SK-N-SH treated with all-trans-retinoic acid at 6 μM for 48 hours (cell line): Measurements from ENCODE around the gene PDE7B.

Experiments used
- ATAC-seq: fragments of 200-7000 bp; cut with Tn5 transposase; 3 replicates; pipeline ENCODE4 v1.9.1; 2020; ENCODE audit warnings: mild to moderate bottlenecking, moderate library complexity
- ARNTL ChIP-seq: fragments of 450-650 bp; formaldehyde crosslinking; IDR thresholded peaks from 2 replicates; pipeline ENCODE4 v1.5.0; 2020; ENCODE audit warnings: low read depth, mild to moderate bottlenecking, moderate library complexity, borderline replicate concordance
- BACH2 ChIP-seq: fragments of 250-450 bp; sonication (Bioruptor Pico); IDR thresholded peaks from 2 replicates; pipeline ENCODE4 v1.9.0; 2021; ENCODE audit warnings: mild to moderate bottlenecking, borderline replicate concordance
- CREB5 ChIP-seq: fragments of 250-450 bp; sonication (Bioruptor Pico); IDR thresholded peaks from 2 replicates; pipeline ENCODE4 v1.5.1; 2020; ENCODE audit warnings: low read depth, mild to moderate bottlenecking, moderate library complexity
- CSDC2 ChIP-seq: fragments of 250-450 bp; sonication (Bioruptor Pico); IDR thresholded peaks from 2 replicates; pipeline ENCODE4 v1.5.0; 2020; ENCODE audit warnings: mild to moderate bottlenecking, moderate library complexity
- CSRNP3 ChIP-seq: fragments of 250-450 bp; sonication (Bioruptor Pico); IDR thresholded peaks from 2 replicates; pipeline ENCODE4 v1.5.1; 2021; ENCODE audit warnings: mild to moderate bottlenecking, moderate library complexity
- ESRRG ChIP-seq: fragments of 250-450 bp; sonication (Bioruptor Pico); IDR thresholded peaks from 2 replicates; pipeline ENCODE4 v1.6.1; 2021; ENCODE audit warnings: mild to moderate bottlenecking
- GLIS3 ChIP-seq: fragments of 250-450 bp; sonication (Bioruptor Pico); IDR thresholded peaks from 2 replicates; pipeline ENCODE4 v1.5.0; 2020; ENCODE audit warnings: mild to moderate bottlenecking, moderate library complexity
- ISL1 ChIP-seq: fragments of 250-450 bp; sonication (Bioruptor Pico); IDR thresholded peaks from 2 replicates; pipeline ENCODE4 v2.1.2; 2022; ENCODE audit warnings: mild to moderate bottlenecking, moderate library complexity
- OSR1 ChIP-seq: fragments of 250-450 bp; sonication (Bioruptor Pico); IDR thresholded peaks from 2 replicates; pipeline ENCODE4 v1.8.0; 2022; ENCODE audit warnings: moderate library complexity, mild to moderate bottlenecking, inconsistent platforms
- PATZ1 ChIP-seq: fragments of 250-450 bp; sonication (Bioruptor Pico); IDR thresholded peaks from 2 replicates; pipeline ENCODE4 v1.8.0; 2020; ENCODE audit warnings: mild to moderate bottlenecking, moderate library complexity, borderline replicate concordance
- POU6F1 ChIP-seq: fragments of 250-450 bp; sonication (Bioruptor Pico); IDR thresholded peaks from 2 replicates; pipeline ENCODE4 v1.8.0; 2021; ENCODE audit warnings: low read depth, mild to moderate bottlenecking, moderate library complexity, borderline replicate concordance
- RARB ChIP-seq: fragments of 250-450 bp; sonication (Bioruptor Pico); IDR thresholded peaks from 2 replicates; pipeline ENCODE4 v1.8.0; 2021; ENCODE audit warnings: mild to moderate bottlenecking, moderate library complexity
- SNAI2 ChIP-seq: fragments of 250-450 bp; sonication (Bioruptor Pico); IDR thresholded peaks from 2 replicates; pipeline ENCODE4 v1.5.0; 2020; ENCODE audit warnings: mild to moderate bottlenecking, moderate library complexity
- TCF4 ChIP-seq: fragments of 250-450 bp; sonication (Bioruptor Pico); IDR thresholded peaks from 2 replicates; pipeline ENCODE4 v1.8.0; 2021; ENCODE audit warnings: mild to moderate bottlenecking, moderate library complexity, borderline replicate concordance
- TSHZ2 ChIP-seq: fragments of 250-450 bp; sonication (Bioruptor Pico); IDR thresholded peaks from 2 replicates; pipeline ENCODE4 v1.5.0; 2020; ENCODE audit warnings: mild to moderate bottlenecking, moderate library complexity
- ZC3H10 ChIP-seq: fragments of 250-450 bp; sonication (Bioruptor Pico); IDR thresholded peaks from 2 replicates; pipeline ENCODE4 v1.5.1; 2021; ENCODE audit warnings: mild to moderate bottlenecking, moderate library complexity
- ZFP3 ChIP-seq: fragments of 250-450 bp; sonication (Bioruptor Pico); IDR thresholded peaks from 2 replicates; pipeline ENCODE4 v1.5.0; 2020; ENCODE audit warnings: mild to moderate bottlenecking, moderate library complexity
- ZFP30 ChIP-seq: fragments of 450-650 bp; formaldehyde crosslinking; IDR thresholded peaks from 2 replicates; pipeline ENCODE4 v1.5.0; 2022; ENCODE audit warnings: mild to moderate bottlenecking, moderate library complexity
- ZNF565 ChIP-seq: fragments of 450-650 bp; formaldehyde crosslinking; conservative IDR thresholded peaks from 2 replicates; pipeline ENCODE4 v1.5.0; 2020; ENCODE audit warnings: low read depth, mild to moderate bottlenecking, moderate library complexity
- ZNF70 ChIP-seq: fragments of 450-650 bp; formaldehyde crosslinking; IDR thresholded peaks from 2 replicates; pipeline ENCODE4 v1.5.0; 2020; ENCODE audit warnings: mild to moderate bottlenecking, moderate library complexity
- ZNF8 ChIP-seq: fragments of 450-650 bp; formaldehyde crosslinking; IDR thresholded peaks from 2 replicates; pipeline ENCODE4 v1.5.0; 2020; ENCODE audit warnings: mild to moderate bottlenecking, moderate library complexity

Gene PDE7B

GRCh38 chr6:135826236-135826804 is 25.2 kb upstream of the PDE7B start:
- no peak for ATAC-seq
- no peak for TF ChIP-seq RARB (CRISPR knock-in tag)
- no peak for TF ChIP-seq ARNTL (CRISPR knock-in tag)
- no peak for TF ChIP-seq ZNF70 (CRISPR knock-in tag)
- no peak for TF ChIP-seq ISL1 (CRISPR knock-in tag)
- TF ChIP-seq BACH2: no peak
- no peak for TF ChIP-seq PATZ1 (CRISPR knock-in tag)
- TF ChIP-seq SNAI2 (CRISPR knock-in tag): no peak
- no peak for TF ChIP-seq CREB5

- TF ChIP-seq GLIS3 (CRISPR knock-in tag): no peak
- TF ChIP-seq POU6F1 (CRISPR knock-in tag): no peak
- TF ChIP-seq ARNTL (CRISPR knock-in tag): no peak
- TF ChIP-seq ZFP3 (CRISPR knock-in tag): no peak
- no peak for TF ChIP-seq BACH2
- TF ChIP-seq ZNF8 (CRISPR knock-in tag): no peak
- no peak for TF ChIP-seq RARB (CRISPR knock-in tag)
- no peak for TF ChIP-seq OSR1
- no peak for TF ChIP-seq CSDC2
- TF ChIP-seq ZFP30 (CRISPR knock-in tag): no peak
- TF ChIP-seq CSRNP3 (CRISPR knock-in tag): no peak
- TF ChIP-seq PATZ1 (CRISPR knock-in tag): no peak
- TF ChIP-seq ZC3H10 (CRISPR knock-in tag): no peak
- TF ChIP-seq SNAI2 (CRISPR knock-in tag): no peak
- no peak for TF ChIP-seq TCF4
- no peak for TF ChIP-seq ZNF565
- TF ChIP-seq ESRRG (CRISPR knock-in tag): no peak
- ATAC-seq: no peak
Observed at GRCh38 chr6:135828021-135828420, 23.5 kb upstream of the PDE7B start.

GRCh38 chr6:135830452-135830881 is 21.0 kb upstream of the PDE7B start:
- TF ChIP-seq ZNF8 (CRISPR knock-in tag) (no peak), ZC3H10 (CRISPR knock-in tag) (no peak), ARNTL (CRISPR knock-in tag) (no peak), TSHZ2 (CRISPR knock-in tag) (no peak), BACH2 (no peak), ZFP30 (CRISPR knock-in tag) (no peak), RARB (CRISPR knock-in tag) (no peak)
- no peak for ATAC-seq
